ENCODE results near the gene TBC1D3G.
"Not testable (repeated sequence)": the region's sequence is repeated elsewhere in the genome, so short reads cannot be mapped to it uniquely, and the experiment has no call there.

Gene TBC1D3G

GRCh38 chr17:36323584-36323983 lies at the start of gene TBC1D3G:
TSS of gene TBC1D3G (plus strand) at chr17:36323884. CDS start at chr17:36325412, 1,528 bp downstream.
- DNase-seq = not testable (repeated sequence)

DNA sequence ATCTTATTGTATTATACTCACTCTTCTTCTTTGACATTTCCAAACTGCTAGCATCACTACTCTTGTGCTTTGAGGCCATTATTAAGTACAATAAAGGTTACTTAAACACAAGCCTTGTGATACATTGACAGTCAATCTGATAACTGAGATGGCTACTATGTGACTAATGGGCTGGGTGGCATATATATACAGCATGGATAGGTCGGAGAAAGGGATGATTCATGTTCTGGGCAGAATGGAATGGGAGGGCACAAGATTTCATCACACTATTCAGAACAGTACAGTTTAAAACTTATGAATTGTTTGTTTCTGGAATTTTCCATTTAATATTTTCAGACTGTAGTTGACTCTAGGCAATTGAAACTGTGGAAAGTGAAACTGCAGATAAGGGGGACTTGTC lies 40.4 kb upstream of the TBC1D3G start:
- not testable (repeated sequence) for DNase-seq

- not testable (repeated sequence) for DNase-seq
Observed at GRCh38 chr17:36284219-36284618, 39.5 kb upstream of the TBC1D3G start.

GRCh38 chr17:36289965-36290612 lies 33.6 kb upstream of the TBC1D3G start:
- DNase-seq = not testable (repeated sequence)

GRCh38 chr17:36295161-36295560 lies 28.5 kb upstream of the TBC1D3G start:
- not testable (repeated sequence) for DNase-seq

- not testable (repeated sequence) for DNase-seq
Observed at GRCh38 chr17:36315736-36316135, 7.9 kb upstream of the TBC1D3G start.

DNA sequence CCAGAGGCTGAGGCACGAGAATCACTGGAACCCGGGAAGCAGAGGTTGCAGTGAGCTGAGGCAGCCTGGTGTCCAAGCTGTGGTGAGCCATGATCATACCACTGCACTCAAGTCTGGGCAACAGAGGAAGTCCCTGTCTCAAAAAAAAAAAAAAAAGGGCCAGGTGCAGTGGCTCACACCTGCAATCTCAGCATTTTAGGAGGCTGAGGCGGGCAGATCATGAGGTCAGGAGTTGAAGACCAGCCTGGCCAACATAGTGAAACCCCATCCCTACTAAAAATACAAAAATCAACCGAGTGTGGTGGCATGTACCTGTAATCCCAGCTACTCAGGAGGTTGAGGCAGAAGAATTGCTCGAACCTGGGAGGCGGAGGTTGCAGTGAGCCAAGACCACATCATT lies 38.8 kb downstream of the TBC1D3G start:
- DNase-seq = not testable (repeated sequence)

DNA sequence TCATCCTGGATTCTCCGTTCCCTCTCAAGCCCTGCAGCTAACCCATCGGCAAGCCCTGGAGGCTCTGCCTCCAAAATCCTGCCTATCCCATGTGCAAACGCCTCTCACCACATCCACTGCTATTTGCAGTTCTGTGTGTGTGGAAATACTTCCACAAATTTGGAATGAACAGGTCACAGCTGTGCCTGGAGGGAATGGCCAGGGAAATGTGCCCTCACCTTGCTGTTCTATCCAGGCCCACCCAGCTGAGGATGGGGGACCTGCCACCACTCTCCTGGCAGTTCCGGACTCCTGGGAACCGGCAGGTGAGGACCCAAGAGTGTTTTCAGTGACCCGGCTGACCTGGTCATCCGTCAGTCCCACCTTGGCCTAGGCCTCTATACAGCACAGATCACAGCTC lies 52.3 kb downstream of the TBC1D3G start:
- DNase-seq = not testable (repeated sequence)
